Measurements from ENCODE around the gene CRYBG1.

CRYBG1 gene

GRCh38 chr6:106609699-106610098 lies 249.2 kb downstream of the CRYBG1 start:
- no peaks in the 10 kb centered on the region for H3K27me3 ChIP-seq (ENCODE audit: control insufficient read depth, insufficient read depth, low read length)
- H3K4me1 ChIP-seq (ENCODE audit: control insufficient read depth, insufficient read depth, low read length): peaks cover 20% of the 10 kb centered on the region
- H3K9ac ChIP-seq (ENCODE audit: low read depth, low read length): no peak overlapping the region
- 0 out of 2 replicates have a peak, but pooled peaks cover 5% of the 10 kb centered on the region for H3K9me3 ChIP-seq (ENCODE audit: control insufficient read depth, insufficient read depth, low read length)
- 0 out of 2 replicates have a peak, but pooled peaks cover 3% of the 10 kb centered on the region for H3K36me3 ChIP-seq (ENCODE audit: control insufficient read depth, insufficient read depth, low read length)
- no peak overlapping the region for H3K4me3 ChIP-seq (ENCODE audit: low read depth, low read length)
- H3K27ac ChIP-seq (ENCODE audit: low read depth, low read length): no peak overlapping the region

- 0 out of 2 replicates have a peak, but pooled peaks cover 3% of the 10 kb centered on the region for H3K36me3 ChIP-seq (ENCODE audit: control insufficient read depth, insufficient read depth, low read length)
- H3K9me3 ChIP-seq (ENCODE audit: control insufficient read depth, insufficient read depth, low read length): 0 out of 2 replicates have a peak, but pooled peaks cover 2% of the 10 kb centered on the region
- no peak overlapping the region for H3K9ac ChIP-seq (ENCODE audit: low read depth, low read length)
- no peak overlapping the region for H3K27ac ChIP-seq (ENCODE audit: low read depth, low read length)
- H3K4me3 ChIP-seq (ENCODE audit: low read depth, low read length): no peak overlapping the region
- peaks cover 24% of the 10 kb centered on the region for H3K4me1 ChIP-seq (ENCODE audit: control insufficient read depth, insufficient read depth, low read length)
- H3K27me3 ChIP-seq (ENCODE audit: control insufficient read depth, insufficient read depth, low read length): no peaks in the 10 kb centered on the region
These were observed 250.5 kb downstream of the CRYBG1 start for GRCh38 chr6:106611030-106611429.

- Histone ChIP-seq H3K36me3 (ENCODE audit: control insufficient read depth, insufficient read depth, low read length) (peaks cover 3% of the 10 kb centered on the region; the same call in 1 of the 2 replicates), H3K4me3 (ENCODE audit: low read depth, low read length) (no peak overlapping the region), H3K4me1 (ENCODE audit: control insufficient read depth, insufficient read depth, low read length) (peaks cover 38% of the 10 kb centered on the region), H3K27ac (ENCODE audit: low read depth, low read length) (peak overlapping the region; percentile 94), H3K9ac (ENCODE audit: low read depth, low read length) (peak overlapping the region; percentile 68), H3K9me3 (ENCODE audit: control insufficient read depth, insufficient read depth, low read length) (no peaks in the 10 kb centered on the region), H3K27me3 (ENCODE audit: control insufficient read depth, insufficient read depth, low read length) (no peaks in the 10 kb centered on the region)
These were observed 252.3 kb downstream of the CRYBG1 start for GRCh38 chr6:106612671-106613416.

- H3K9ac ChIP-seq (ENCODE audit: low read depth, low read length): peak overlapping the region; percentile 68
These were observed 253.1 kb downstream of the CRYBG1 start for GRCh38 chr6:106613590-106613989.

GRCh38 chr6:106614166-106614565 lies 253.6 kb downstream of the CRYBG1 start:
- Histone ChIP-seq H3K27ac (ENCODE audit: low read depth, low read length) (peak overlapping the region; percentile 94), H3K27me3 (ENCODE audit: control insufficient read depth, insufficient read depth, low read length) (no peaks in the 10 kb centered on the region), H3K36me3 (ENCODE audit: control insufficient read depth, insufficient read depth, low read length) (peaks cover 9% of the 10 kb centered on the region), H3K4me3 (ENCODE audit: low read depth, low read length) (peak overlapping the region; percentile 39), H3K9me3 (ENCODE audit: control insufficient read depth, insufficient read depth, low read length) (no peaks in the 10 kb centered on the region), H3K9ac (ENCODE audit: low read depth, low read length) (peak overlapping the region; percentile 68; the same call in 1 of the 2 replicates), H3K4me1 (ENCODE audit: control insufficient read depth, insufficient read depth, low read length) (peaks cover 38% of the 10 kb centered on the region)

More at GRCh38 chr6:106613590-106613989, 253.1 kb downstream of the CRYBG1 start:
- Histone ChIP-seq H3K4me1 (ENCODE audit: control insufficient read depth, insufficient read depth, low read length) (peaks cover 38% of the 10 kb centered on the region), H3K27me3 (ENCODE audit: control insufficient read depth, insufficient read depth, low read length) (no peaks in the 10 kb centered on the region), H3K27ac (ENCODE audit: low read depth, low read length) (peak overlapping the region; percentile 94), H3K4me3 (ENCODE audit: low read depth, low read length) (peak overlapping the region; percentile 39; the same call in 1 of the 2 replicates), H3K9me3 (ENCODE audit: control insufficient read depth, insufficient read depth, low read length) (no peaks in the 10 kb centered on the region), H3K36me3 (ENCODE audit: control insufficient read depth, insufficient read depth, low read length) (peaks cover 6% of the 10 kb centered on the region)

- H3K4me3 ChIP-seq (ENCODE audit: low read depth, low read length): peak overlapping the region; percentile 39
- peak overlapping the region; percentile 94 for H3K27ac ChIP-seq (ENCODE audit: low read depth, low read length)
- peaks cover 38% of the 10 kb centered on the region for H3K4me1 ChIP-seq (ENCODE audit: control insufficient read depth, insufficient read depth, low read length)
- no peaks in the 10 kb centered on the region for H3K27me3 ChIP-seq (ENCODE audit: control insufficient read depth, insufficient read depth, low read length)
- peak overlapping the region; percentile 68; the same call in 1 of the 2 replicates for H3K9ac ChIP-seq (ENCODE audit: low read depth, low read length)
- H3K36me3 ChIP-seq (ENCODE audit: control insufficient read depth, insufficient read depth, low read length): peaks cover 9% of the 10 kb centered on the region
- no peaks in the 10 kb centered on the region for H3K9me3 ChIP-seq (ENCODE audit: control insufficient read depth, insufficient read depth, low read length)
These were observed 254.2 kb downstream of the CRYBG1 start for GRCh38 chr6:106614592-106615257.

GRCh38 chr6:106617302-106617701 lies 256.8 kb downstream of the CRYBG1 start:
- Histone ChIP-seq H3K4me1 (ENCODE audit: control insufficient read depth, insufficient read depth, low read length) (peaks cover 51% of the 10 kb centered on the region), H3K9ac (ENCODE audit: low read depth, low read length) (no peak overlapping the region), H3K36me3 (ENCODE audit: control insufficient read depth, insufficient read depth, low read length) (peaks cover 9% of the 10 kb centered on the region)

GRCh38 chr6:106617857-106618256 lies 257.3 kb downstream of the CRYBG1 start:
- H3K4me1 ChIP-seq (ENCODE audit: control insufficient read depth, insufficient read depth, low read length): peaks cover 49% of the 10 kb centered on the region
- H3K27me3 ChIP-seq (ENCODE audit: control insufficient read depth, insufficient read depth, low read length): no peaks in the 10 kb centered on the region
- peaks cover 8% of the 10 kb centered on the region for H3K9me3 ChIP-seq (ENCODE audit: control insufficient read depth, insufficient read depth, low read length)
- no peak overlapping the region for H3K9ac ChIP-seq (ENCODE audit: low read depth, low read length)
- peaks cover 14% of the 10 kb centered on the region for H3K36me3 ChIP-seq (ENCODE audit: control insufficient read depth, insufficient read depth, low read length)
- no peak overlapping the region for H3K27ac ChIP-seq (ENCODE audit: low read depth, low read length)
- H3K4me3 ChIP-seq (ENCODE audit: low read depth, low read length): no peak overlapping the region

More at GRCh38 chr6:106617302-106617701, 256.8 kb downstream of the CRYBG1 start:
- Histone ChIP-seq H3K27ac (ENCODE audit: low read depth, low read length) (no peak overlapping the region), H3K9me3 (ENCODE audit: control insufficient read depth, insufficient read depth, low read length) (peaks cover 3% of the 10 kb centered on the region; the same call in 1 of the 2 replicates), H3K27me3 (ENCODE audit: control insufficient read depth, insufficient read depth, low read length) (no peaks in the 10 kb centered on the region), H3K4me3 (ENCODE audit: low read depth, low read length) (no peak overlapping the region)

- no peaks in the 10 kb centered on the region for H3K27me3 ChIP-seq (ENCODE audit: control insufficient read depth, insufficient read depth, low read length)
- H3K9ac ChIP-seq (ENCODE audit: low read depth, low read length): no peak overlapping the region
- peaks cover 13% of the 10 kb centered on the region for H3K9me3 ChIP-seq (ENCODE audit: control insufficient read depth, insufficient read depth, low read length)
- H3K27ac ChIP-seq (ENCODE audit: low read depth, low read length): no peak overlapping the region
- peaks cover 44% of the 10 kb centered on the region for H3K4me1 ChIP-seq (ENCODE audit: control insufficient read depth, insufficient read depth, low read length)
- H3K36me3 ChIP-seq (ENCODE audit: control insufficient read depth, insufficient read depth, low read length): peaks cover 17% of the 10 kb centered on the region
- H3K4me3 ChIP-seq (ENCODE audit: low read depth, low read length): no peak overlapping the region
These were observed 257.8 kb downstream of the CRYBG1 start for GRCh38 chr6:106618324-106618723.

GRCh38 chr6:106619223-106619622 lies 258.7 kb downstream of the CRYBG1 start:
- peaks cover 17% of the 10 kb centered on the region for H3K36me3 ChIP-seq (ENCODE audit: control insufficient read depth, insufficient read depth, low read length)
- H3K4me3 ChIP-seq (ENCODE audit: low read depth, low read length): no peak overlapping the region
- no peaks in the 10 kb centered on the region for H3K27me3 ChIP-seq (ENCODE audit: control insufficient read depth, insufficient read depth, low read length)
- no peak overlapping the region for H3K27ac ChIP-seq (ENCODE audit: low read depth, low read length)
- H3K9ac ChIP-seq (ENCODE audit: low read depth, low read length): no peak overlapping the region
- H3K9me3 ChIP-seq (ENCODE audit: control insufficient read depth, insufficient read depth, low read length): peaks cover 18% of the 10 kb centered on the region
- H3K4me1 ChIP-seq (ENCODE audit: control insufficient read depth, insufficient read depth, low read length): peaks cover 35% of the 10 kb centered on the region

Measured in HUES48 (cell line).